Midbrain (tissue), 1 donor: ENCODE data around the gene DGKH.

Experiments used
- DNase-seq: peaks from one replicate; lab custom pipeline; 2025; lab: John Stamatoyannopoulos, UW

DGKH gene, protein sequence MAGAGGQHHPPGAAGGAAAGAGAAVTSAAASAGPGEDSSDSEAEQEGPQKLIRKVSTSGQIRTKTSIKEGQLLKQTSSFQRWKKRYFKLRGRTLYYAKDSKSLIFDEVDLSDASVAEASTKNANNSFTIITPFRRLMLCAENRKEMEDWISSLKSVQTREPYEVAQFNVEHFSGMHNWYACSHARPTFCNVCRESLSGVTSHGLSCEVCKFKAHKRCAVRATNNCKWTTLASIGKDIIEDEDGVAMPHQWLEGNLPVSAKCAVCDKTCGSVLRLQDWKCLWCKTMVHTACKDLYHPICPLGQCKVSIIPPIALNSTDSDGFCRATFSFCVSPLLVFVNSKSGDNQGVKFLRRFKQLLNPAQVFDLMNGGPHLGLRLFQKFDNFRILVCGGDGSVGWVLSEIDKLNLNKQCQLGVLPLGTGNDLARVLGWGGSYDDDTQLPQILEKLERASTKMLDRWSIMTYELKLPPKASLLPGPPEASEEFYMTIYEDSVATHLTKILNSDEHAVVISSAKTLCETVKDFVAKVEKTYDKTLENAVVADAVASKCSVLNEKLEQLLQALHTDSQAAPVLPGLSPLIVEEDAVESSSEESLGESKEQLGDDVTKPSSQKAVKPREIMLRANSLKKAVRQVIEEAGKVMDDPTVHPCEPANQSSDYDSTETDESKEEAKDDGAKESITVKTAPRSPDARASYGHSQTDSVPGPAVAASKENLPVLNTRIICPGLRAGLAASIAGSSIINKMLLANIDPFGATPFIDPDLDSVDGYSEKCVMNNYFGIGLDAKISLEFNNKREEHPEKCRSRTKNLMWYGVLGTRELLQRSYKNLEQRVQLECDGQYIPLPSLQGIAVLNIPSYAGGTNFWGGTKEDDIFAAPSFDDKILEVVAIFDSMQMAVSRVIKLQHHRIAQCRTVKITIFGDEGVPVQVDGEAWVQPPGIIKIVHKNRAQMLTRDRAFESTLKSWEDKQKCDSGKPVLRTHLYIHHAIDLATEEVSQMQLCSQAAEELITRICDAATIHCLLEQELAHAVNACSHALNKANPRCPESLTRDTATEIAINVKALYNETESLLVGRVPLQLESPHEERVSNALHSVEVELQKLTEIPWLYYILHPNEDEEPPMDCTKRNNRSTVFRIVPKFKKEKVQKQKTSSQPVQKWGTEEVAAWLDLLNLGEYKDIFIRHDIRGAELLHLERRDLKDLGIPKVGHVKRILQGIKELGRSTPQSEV

DNA sequence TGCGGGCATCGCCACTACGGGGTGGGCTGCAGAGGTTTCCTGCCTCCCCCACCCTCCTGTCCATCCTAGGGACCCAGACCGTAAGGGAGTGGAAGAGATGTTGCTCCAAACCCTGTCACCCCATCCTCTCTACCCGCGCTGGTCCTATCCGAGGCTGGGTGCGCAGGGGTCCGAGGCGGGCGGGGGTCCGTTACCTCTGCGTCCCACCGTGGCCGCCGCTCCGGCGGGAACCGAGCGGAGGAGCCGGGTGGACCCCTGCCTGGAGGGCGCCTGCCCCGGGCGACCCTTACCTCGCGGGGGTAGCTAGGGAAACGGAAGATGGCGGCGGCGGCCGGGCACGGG lies at the start of gene DGKH:
Gene DGKH (plus strand): TSS at position 307 of the 342 bp plus-strand sequence. CDS start 126 bp downstream, outside the sequence.
- no peak for DNase-seq

DNA sequence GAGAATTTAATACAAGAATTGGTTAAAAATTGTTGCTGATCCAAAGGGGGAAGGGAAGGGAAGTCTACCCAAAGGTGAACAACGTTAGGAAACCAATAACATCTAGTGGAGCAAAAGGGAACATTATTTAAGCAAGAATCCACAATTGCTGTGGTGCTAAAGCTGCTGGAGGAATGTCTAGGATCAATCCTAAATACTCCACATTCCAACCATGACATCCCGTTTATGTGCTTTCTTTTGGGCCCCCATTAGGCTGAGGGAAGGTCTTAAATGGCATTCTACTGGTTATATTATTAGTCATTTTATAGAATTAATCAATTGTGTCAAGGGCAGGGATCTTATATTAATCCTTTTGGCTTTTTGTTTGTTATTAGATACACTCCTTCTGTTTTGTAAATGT lies 47.6 kb upstream of the DGKH start:
- no peak for DNase-seq

DNA sequence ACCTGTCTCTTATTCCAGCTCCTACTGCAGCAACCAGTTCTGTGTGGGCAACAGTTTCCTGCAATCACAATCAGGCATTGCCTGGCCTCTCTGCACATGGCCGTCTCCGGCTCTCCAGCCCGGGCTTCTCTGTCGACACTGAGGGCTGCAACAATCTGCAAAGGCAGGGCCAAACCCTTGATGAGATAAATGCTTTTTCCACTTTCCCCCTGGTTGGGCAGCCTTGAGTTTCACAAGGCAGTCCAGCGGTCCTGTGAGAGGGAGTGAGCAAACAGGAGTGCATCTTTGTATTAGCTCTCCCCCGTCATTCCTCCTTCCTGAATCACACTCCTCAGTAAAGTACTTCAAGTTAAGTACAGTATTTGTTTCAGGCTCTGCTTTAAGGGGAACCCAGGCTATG lies 46.9 kb upstream of the DGKH start:
- DNase-seq, result no peak

DNA sequence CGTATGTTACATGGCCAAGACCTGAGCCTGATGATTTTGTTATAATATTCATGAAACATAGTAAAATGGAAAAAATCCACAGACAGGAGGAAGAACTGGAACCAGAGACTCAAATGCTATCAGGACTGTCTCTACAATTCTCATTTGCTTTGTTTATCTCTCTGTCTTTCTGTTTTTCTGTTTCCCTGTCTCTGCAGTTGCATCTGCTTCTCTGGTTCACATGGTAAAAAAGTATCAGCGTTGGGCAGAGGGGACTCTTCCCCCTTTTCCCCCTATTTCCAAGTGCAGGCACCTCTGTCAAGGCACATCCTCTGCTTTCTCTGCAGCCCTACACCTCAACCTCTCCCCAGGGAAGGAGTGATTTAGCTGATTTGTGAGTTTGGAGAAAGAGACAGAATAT lies 46.4 kb upstream of the DGKH start:
- no peak for DNase-seq

DNA sequence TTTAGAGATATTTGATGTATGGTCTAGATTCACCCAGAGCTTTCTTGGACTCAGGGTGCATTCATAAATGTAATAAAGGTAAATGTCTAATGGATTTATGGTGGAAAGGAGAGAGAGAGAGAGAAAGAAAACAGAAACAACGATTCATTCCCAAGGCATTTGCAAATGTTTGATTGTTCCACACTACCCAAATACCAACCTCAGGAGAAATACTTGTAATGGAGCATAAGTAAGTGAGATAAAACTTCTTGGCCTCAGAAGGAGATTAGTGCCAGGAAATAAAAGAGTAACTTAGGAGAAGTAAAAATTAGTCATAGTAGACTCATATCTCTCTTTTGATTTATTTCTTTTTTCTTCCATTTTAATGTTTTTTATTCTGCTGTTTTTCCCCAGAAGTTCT lies 40.6 kb upstream of the DGKH start:
- no peak for DNase-seq

DNA sequence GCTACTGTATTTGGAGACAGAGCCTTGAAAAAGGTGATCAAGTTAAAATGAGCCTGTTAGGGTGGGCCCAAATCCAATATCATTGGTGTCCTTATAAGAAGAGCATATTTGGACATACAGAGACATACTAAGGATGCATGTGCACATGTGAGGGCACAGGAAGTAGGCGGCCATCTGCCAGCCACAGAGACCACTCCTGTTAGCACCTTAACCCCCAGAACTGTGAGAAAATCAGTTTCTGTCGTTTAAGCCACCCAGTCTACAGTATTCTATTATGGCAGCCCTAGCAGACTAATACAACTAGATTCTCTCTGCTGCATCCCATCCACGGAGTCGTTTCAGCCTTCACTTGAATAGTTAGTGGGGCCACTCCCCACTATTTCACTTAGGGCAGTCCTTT lies 39.4 kb upstream of the DGKH start:
- DNase-seq, result no peak

DNA sequence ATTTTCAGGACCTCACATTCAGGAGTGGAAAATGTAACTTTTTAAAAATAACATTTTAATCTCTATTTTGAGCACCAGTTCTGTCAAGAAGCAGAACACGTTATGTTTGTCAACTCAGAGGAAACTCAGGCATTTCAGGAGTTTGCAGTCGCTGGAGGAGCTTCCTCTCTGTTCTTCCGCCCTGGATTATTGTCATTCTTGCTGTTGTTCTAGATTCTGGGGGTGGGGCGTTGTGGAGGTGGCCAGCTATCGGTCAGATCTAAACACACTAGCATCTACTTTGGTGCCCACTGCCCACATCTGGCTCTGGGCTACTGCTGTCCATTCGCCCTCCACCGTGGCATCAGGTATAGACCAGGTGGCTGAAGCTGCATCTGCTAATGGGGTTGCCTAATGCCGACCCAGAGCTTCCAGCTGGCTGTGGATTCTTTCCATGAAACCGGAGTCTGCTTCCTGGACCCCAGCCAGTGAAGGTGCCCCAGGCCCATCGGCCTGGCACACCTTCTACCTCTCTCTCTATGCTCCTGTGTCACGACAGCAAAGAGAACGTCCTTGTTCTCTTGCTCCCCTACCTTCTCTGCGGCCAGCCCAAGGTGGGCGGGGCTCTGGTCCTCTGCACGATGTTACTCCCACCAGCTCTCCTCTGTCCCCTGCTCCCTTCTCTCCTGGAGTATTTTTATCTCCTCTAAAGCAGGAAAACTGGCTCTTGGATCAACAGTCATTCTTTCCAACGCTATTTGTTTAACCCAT lies 36.7 kb upstream of the DGKH start:
- DNase-seq, result no peak

DNA sequence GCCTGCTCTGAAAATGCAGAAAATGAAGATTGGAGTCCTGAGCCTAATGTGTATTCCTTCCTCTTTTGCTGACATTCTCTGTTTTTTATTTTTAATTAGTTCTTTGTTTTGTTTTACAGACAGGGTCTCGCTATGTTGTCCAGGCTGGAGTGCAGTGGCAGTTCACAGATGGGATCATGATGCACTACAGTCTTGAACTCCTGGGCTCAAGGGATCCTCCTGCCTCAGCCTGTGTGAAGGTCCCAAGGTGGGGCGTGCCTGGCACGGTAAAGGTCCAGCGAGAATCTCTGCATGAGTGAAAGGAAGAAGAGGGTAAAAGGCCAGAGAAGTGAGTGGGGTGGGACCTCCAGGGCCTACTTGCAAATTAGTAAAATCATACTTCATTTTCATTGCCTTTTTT lies 34.3 kb upstream of the DGKH start:
- no peak for DNase-seq

DNA sequence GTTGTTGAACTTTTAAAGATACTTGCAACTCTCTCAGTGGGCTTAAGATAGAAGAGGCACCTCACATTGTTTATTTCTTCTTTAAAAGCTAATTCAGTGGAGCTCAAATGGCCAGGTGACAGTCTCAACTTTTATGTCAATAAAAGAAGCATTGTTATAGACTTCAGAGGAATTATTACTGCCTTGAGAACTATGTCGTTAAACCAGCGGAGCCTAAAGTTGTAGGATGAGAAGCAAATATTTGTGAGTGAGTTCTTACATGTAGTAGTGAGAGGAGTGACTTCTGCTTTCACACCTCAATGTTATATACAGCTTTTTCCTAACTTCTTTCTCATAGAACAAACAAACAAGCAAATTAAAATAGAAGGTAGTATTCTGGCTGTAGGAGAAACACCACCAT lies 31.2 kb upstream of the DGKH start:
- DNase-seq, result no peak

DNA sequence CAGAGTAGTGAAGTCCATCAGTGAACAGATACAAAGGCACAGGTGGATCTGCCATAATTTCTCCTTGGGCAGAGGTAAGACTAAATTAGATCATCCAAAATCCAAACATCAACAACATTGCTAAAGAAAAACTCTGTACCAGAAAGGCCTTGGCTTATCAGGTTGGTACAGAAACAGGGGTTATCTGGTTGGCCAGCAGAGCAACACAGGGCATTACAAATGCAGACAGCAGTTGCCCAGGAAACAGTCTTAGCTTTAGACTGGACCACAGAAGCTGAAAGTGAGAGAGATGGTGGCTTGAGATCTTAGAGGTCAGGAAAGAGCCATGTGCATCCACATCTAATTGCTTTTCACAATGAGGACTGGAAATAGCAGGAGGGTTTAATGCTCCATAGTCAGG lies 26.6 kb upstream of the DGKH start:
- DNase-seq, result no peak

DNA sequence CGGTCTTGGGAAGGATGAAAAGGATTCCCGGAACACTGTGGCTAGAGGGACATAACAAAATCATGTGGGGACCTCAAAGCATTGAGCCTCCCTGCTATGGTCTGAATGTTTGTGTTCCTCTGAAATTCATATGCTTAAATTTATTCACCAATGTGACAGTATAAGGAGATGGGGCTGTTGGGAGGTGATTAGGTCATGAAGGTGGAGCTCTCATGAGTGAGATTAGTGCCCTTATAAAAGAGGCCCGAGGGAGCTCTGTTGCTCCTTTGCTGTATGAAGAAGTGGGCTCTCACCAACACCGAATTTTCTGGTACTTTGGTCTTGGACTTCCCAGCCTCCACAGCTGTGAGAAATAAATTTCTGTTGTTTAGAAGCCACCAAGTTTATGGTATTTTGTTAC lies 26.1 kb upstream of the DGKH start:
- DNase-seq, result no peak

DNA sequence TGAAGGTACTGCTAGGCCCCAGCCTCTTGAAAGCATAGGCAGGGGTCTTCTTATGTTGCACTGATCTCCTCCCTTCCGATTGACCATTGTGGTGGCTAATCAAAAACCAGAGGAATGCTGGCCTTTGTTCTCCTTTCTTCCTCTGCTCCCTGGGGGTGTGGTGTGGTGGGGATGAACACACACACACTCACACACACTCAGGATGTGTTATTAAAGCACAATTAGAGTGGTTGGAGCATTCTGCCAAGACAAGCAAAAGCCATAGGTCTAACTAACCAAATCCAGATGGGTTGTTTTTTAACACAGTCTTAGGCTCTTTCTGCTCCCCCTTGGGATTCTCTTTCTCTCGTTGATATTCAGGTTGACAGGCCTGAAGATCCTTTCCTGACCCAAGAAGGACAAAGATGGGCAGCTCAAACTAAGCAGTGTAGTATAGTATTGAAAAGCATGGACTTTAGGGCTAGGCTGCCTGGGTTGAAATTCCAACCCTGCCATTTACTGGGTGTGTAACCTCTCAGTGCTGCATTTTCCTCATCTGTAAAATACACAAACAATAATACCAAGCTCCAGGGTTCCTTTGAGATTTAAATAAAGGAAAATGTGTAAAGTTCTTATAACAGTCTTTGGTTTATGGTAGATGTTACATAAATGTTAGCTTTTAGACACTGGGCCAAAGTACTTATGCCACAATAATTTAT lies 25.5 kb upstream of the DGKH start:
- no peak for DNase-seq

DNA sequence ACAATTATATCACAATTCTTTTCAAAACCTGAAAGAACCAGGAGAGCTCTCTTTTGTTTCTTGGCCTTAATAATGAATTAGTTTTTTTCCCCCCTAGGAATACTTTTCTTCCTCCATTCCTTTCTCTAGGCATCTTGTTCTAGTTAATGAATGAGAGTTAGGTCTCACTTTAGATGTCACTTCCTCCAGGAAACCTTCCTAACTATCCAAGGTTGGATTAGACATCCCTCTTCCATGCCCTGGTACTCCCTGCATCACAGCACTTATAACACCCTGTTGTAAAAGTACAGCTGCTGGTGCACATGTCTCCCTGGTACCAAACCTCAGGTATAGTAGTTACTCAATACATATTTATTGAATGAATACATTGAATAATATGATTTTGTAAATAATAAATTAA lies 21.2 kb upstream of the DGKH start:
- no peak for DNase-seq

DNA sequence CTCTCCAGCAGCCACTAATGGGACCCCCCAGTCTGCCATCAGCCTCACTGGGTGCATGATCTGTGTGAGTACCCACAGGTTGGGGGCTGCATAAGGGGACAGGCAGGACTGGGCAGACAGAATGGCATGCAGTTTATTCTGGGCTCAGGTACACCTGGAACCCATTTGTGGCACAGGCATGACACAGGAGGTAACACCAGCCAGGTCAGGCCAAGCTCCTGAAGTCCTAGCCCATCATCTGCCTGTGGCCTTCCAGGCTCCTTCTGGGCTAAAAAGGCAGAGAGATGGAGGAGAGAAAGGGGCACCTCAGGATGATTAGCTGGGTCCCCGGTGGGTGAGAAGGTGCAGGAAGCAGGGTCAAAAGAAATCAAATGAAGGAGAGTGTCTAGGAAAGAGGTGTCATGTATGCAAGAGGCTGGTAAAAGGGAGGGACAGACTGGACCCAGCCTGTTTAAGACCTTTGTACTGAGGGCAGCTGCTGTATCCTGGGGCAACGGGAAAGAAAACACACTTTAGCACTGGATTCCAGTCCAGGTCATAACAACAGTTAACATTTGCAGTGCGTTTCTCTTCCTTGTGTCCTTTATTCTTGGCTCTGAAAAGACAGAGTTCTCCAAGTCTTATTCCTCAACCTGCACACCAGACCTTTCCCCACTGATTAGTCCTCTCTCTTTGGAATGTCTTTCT lies 20.2 kb upstream of the DGKH start:
- DNase-seq, result no peak

DNA sequence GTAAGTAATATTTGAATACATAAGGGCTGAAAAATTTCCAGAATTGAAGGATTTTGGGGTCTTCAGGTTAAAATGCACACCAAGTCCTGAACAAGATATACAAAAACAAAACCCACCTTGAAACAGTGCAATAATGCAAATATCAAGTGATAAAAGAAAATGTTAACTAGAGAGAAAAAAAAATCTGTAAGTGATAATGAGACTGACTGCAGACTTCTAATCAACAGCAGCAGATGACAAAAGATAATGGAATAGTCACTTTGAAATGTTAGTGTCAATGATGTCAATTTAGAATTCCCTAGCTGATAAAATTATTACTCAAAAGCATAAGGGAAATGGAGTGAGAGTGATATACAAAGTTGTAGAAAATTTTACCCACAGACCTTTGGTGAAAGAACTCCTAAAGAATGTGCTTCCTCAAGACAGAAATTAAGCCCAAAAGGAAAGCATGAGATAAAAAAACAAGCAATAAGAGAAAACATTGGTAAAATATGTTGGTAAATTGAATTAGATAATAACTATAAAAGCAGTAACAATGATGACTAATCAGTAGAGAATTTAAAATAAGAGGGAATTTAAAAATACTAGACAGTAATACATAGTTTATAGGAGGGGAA lies 12.4 kb upstream of the DGKH start:
- no peak for DNase-seq

DNA sequence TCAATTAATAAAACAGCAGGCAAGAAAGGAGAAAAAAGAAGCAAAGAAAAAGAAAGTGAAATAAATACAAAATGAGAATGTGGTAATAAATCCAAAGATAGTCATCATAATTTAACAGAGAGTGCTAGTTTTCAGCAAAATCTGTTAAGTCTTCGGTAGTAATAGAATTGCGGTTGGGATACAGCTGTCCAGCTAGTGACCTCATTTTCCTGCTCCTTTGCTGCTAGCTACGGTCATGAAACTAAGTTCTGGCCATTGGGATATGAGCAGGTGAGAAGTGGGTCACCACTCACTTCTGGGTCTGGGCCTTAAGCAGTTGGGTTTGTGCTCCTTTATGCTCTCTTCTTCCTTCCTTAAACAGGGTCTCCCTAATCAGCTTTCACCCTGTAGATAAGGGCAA lies 11.7 kb upstream of the DGKH start:
- no peak for DNase-seq

DNA sequence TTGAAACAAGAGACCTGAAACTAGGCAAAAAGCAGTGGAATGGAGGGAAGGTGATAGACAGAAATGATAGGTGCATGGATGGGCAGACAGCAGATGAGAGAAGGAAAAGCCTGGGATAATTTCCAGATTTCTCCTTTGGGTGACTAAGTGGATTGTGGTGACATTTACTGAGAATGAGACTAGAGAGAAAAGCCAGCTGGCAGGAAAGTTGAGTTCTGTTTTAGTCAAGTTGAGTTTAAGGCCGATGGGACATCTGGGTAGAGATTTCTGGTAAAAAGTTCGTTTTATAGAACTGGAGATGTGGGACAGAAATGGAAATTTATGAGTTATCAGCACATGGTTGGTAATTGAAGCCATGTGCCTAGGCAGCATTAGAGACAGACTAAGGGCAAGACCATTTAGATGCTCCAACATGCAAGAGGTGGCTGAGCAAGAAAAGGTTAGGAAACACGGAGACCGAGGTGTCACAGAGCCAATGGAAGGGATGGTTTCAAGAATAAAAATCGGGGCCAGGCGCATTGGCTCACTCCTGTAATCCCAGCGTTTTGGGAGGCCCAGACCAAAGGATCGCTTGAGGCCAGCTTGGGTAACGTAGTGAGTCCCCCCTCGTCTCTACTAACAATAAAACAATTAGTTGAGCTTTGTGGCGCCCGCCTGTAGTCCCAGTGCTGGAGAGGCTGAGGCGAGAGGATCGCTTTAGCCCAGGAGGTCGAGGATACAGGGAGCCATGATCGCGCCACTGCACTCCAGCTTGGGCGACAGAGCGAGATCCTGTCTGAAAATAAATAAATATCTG lies 9.6 kb upstream of the DGKH start:
- no peak for DNase-seq

DNA sequence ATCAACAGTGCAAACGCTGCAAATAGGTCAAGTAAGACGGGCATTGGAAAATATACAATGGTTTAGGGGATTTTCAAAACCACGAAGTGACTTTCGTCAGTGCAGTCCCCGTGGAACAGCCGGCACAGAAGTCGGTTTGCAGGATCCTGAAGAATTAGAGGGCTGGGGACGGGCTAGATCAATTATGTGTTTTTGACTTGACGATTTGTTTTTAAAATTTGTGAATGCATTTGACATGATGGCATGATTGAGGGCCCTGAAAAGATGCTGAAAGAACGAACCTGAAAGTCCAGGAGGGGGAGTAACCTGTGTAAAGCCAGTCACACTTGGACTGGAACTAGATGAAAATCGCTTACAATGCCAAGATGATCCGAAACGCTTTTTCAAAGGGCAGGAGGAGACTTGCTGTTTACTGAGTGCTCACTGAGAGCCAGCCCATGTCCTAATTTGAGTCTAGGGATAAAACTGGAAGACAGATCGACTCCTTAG lies 8.9 kb upstream of the DGKH start:
- peak; percentile 51 for DNase-seq
